Measurements from ENCODE around the gene IFFO2.

IFFO2 gene

GRCh38 chr1:18932879-18933278 lies 23.6 kb downstream of the IFFO2 start:
- intact Hi-C loops (cut with DNase I; ENCODE audit: low total_unique reads) = no loop called here
- no peaks in the 10 kb centered on the region for H3K36me3 ChIP-seq
- no peak for TF ChIP-seq CTCF (IDR thresholded peaks at IDR 0.05)
- no peaks in the 10 kb centered on the region for H3K9me3 ChIP-seq
- peaks cover 0 to 67% (median 50%) of the 10 kb centered on the region in 4 donors for H3K4me1 ChIP-seq
- DNase-seq = no peak
- H3K27ac ChIP-seq = peak overlapping the region in 1 of 2 donors; percentile 0
- no peaks in the 10 kb centered on the region for H3K27me3 ChIP-seq
- no peak overlapping the region for H3K4me3 ChIP-seq

DNA sequence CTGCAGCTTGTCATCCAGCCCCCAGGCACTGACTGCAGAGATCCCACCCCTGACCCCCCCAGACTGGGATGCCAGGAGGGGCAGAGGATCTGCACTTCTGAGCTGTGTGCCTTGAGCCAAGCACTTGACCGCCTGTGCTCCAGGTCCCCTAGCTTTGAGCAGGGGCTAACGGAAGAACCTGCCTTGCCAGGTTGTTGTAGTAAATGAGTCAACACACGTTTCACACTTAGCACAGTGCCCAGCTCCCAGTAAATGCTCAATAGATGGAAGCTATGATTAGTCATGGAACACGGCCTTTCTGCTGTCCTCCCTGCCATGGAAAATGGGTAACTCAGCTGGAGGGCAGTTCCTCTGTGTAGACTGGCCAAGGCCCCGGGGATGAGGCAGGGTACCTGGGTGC lies 24.1 kb downstream of the IFFO2 start:
- Histone ChIP-seq H3K9me3 (no peaks in the 10 kb centered on the region), H3K4me3 (no peak overlapping the region), H3K36me3 (no peaks in the 10 kb centered on the region), H3K27me3 (no peaks in the 10 kb centered on the region), H3K4me1 (peaks cover 2 to 67% (median 53%) of the 10 kb centered on the region in 4 donors), H3K27ac (peak overlapping the region in 1 of 2 donors; percentile 0)
- DNase-seq = no peak
- intact Hi-C loops (cut with DNase I; ENCODE audit: low total_unique reads) = no loop called here
- TF ChIP-seq CTCF (IDR thresholded peaks at IDR 0.05) = no peak

GRCh38 chr1:18931730-18932129 lies 24.7 kb downstream of the IFFO2 start:
- H3K36me3 ChIP-seq = no peaks in the 10 kb centered on the region
- TF ChIP-seq CTCF (IDR thresholded peaks at IDR 0.05) = no peak
- no peaks in the 10 kb centered on the region for H3K9me3 ChIP-seq
- H3K4me3 ChIP-seq = no peak overlapping the region
- H3K27me3 ChIP-seq = no peaks in the 10 kb centered on the region
- no peak for DNase-seq
- H3K27ac ChIP-seq = no peak overlapping the region
- intact Hi-C loops (cut with DNase I; ENCODE audit: low total_unique reads) = no loop called here
- H3K4me1 ChIP-seq = peaks cover 8 to 67% (median 54%) of the 10 kb centered on the region in 4 donors

GRCh38 chr1:18929686-18930085 lies 26.8 kb downstream of the IFFO2 start:
- no peak overlapping the region for H3K4me3 ChIP-seq
- H3K4me1 ChIP-seq = peaks cover 8 to 67% (median 57%) of the 10 kb centered on the region in 4 donors
- no peaks in the 10 kb centered on the region for H3K36me3 ChIP-seq
- no peak for TF ChIP-seq CTCF (IDR thresholded peaks at IDR 0.05)
- DNase-seq = no peak
- no peaks in the 10 kb centered on the region for H3K9me3 ChIP-seq
- H3K27me3 ChIP-seq = no peaks in the 10 kb centered on the region
- intact Hi-C loops (cut with DNase I; ENCODE audit: low total_unique reads) = no loop called here
- no peak overlapping the region for H3K27ac ChIP-seq

DNA sequence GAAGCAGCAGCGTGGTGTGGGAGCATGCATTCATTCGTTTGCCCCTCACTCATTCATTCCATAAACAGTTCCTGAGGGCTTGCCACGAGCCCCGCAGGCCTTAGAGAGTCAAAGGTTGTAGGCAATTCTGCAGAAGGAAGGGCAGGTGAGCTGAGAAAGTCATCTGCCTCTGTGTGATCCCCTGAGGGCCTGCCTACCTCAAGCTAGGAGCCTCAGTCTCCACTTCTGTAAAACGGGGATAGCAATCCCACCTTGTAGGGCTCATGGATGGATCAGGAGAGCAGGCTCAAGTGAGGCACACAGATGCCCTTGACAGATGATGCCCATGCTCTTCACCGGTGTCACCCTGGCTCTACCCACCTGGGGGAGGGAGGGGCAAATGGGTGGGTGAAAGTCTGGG lies 27.5 kb downstream of the IFFO2 start:
- Histone ChIP-seq H3K36me3 (no peaks in the 10 kb centered on the region), H3K27me3 (no peaks in the 10 kb centered on the region), H3K27ac (peak overlapping the region; percentile 85 to 86), H3K9me3 (no peaks in the 10 kb centered on the region), H3K4me1 (peaks cover 8 to 74% (median 64%) of the 10 kb centered on the region in 4 donors), H3K4me3 (no peak overlapping the region)
- no peak for DNase-seq
- intact Hi-C loops (cut with DNase I; ENCODE audit: low total_unique reads) = no loop called here
- no peak for TF ChIP-seq CTCF (IDR thresholded peaks at IDR 0.05)

- no peak overlapping the region for H3K4me3 ChIP-seq
- intact Hi-C loops (cut with DNase I; ENCODE audit: low total_unique reads) = no loop called here
- peaks cover 8 to 76% (median 67%) of the 10 kb centered on the region in 4 donors for H3K4me1 ChIP-seq
- H3K9me3 ChIP-seq = no peaks in the 10 kb centered on the region
- H3K27me3 ChIP-seq = no peaks in the 10 kb centered on the region
- no peak for DNase-seq
- TF ChIP-seq CTCF (IDR thresholded peaks at IDR 0.05) = no peak
- peak overlapping the region; percentile 85 to 86 for H3K27ac ChIP-seq
- H3K36me3 ChIP-seq = no peaks in the 10 kb centered on the region
These were observed 28.1 kb downstream of the IFFO2 start for GRCh38 chr1:18928406-18928805.
